Measurements from ENCODE around the gene LHPP.

The LHPP gene

GRCh38 chr10:124496150-124496549 lies 34.5 kb downstream of the LHPP start:
- Histone ChIP-seq H3K18ac (ENCODE audit: low read length) (no peak overlapping the region), H3K27ac (ENCODE audit: low read depth, low read length) (no peak overlapping the region), H2AK5ac (ENCODE audit: low read length) (no peak overlapping the region), H3K4ac (ENCODE audit: low read depth, low read length) (no peak overlapping the region), H3K27me3 (ENCODE audit: insufficient read depth, low read length, poor library complexity) (no peaks in the 10 kb centered on the region), H2BK120ac (ENCODE audit: low read depth, low read length) (no peak overlapping the region), H3K9ac (ENCODE audit: low read length) (no peak overlapping the region), H3K56ac (ENCODE audit: low read length) (no peak overlapping the region), H3K4me1 (ENCODE audit: control insufficient read depth, low read depth, low read length) (no peaks in the 10 kb centered on the region), H3K4me2 (ENCODE audit: low read length) (no peak overlapping the region), H3K36me3 (ENCODE audit: control insufficient read depth, insufficient read depth, low read length) (peaks cover 4% of the 10 kb centered on the region), H3K4me3 (ENCODE audit: low read length) (no peak overlapping the region), H2BK15ac (replicated peaks; ENCODE audit: low read depth) (no peak overlapping the region), H2BK5ac (ENCODE audit: low read length) (no peak overlapping the region), H4K8ac (ENCODE audit: low read depth, low read length) (no peak overlapping the region), H4K5ac (ENCODE audit: low read length) (no peak overlapping the region), H3K79me1 (ENCODE audit: low read length) (no peaks in the 10 kb centered on the region), H3K79me2 (ENCODE audit: control insufficient read depth, insufficient read depth, low read length) (no peaks in the 10 kb centered on the region), H3K23ac (ENCODE audit: low read length) (no peak overlapping the region)
- DNase-seq: peak; percentile 19
- no CpG with 5 or more reads among the region's 14 CpGs for WGBS (ENCODE audit: extremely low coverage, insufficient coverage, low lambda C conversion rate)

- no peak overlapping the region for H3K4me3 ChIP-seq (ENCODE audit: low read length)
- no CpG with 5 or more reads among the region's 24 CpGs for WGBS (ENCODE audit: extremely low coverage, insufficient coverage, low lambda C conversion rate)
- no peak overlapping the region for H2AK5ac ChIP-seq (ENCODE audit: low read length)
- no peaks in the 10 kb centered on the region for H3K79me1 ChIP-seq (ENCODE audit: low read length)
- no peak overlapping the region for H2BK120ac ChIP-seq (ENCODE audit: low read depth, low read length)
- no peak overlapping the region for H4K8ac ChIP-seq (ENCODE audit: low read depth, low read length)
- H4K5ac ChIP-seq (ENCODE audit: low read length): no peak overlapping the region
- no peak overlapping the region for H3K56ac ChIP-seq (ENCODE audit: low read length)
- H2BK15ac ChIP-seq (replicated peaks; ENCODE audit: low read depth): no peak overlapping the region
- H3K36me3 ChIP-seq (ENCODE audit: control insufficient read depth, insufficient read depth, low read length): peaks cover 4% of the 10 kb centered on the region
- H3K27ac ChIP-seq (ENCODE audit: low read depth, low read length): no peak overlapping the region
- no peak overlapping the region for H3K23ac ChIP-seq (ENCODE audit: low read length)
- H3K4ac ChIP-seq (ENCODE audit: low read depth, low read length): no peak overlapping the region
- no peaks in the 10 kb centered on the region for H3K79me2 ChIP-seq (ENCODE audit: control insufficient read depth, insufficient read depth, low read length)
- H3K27me3 ChIP-seq (ENCODE audit: insufficient read depth, low read length, poor library complexity): no peaks in the 10 kb centered on the region
- no peak overlapping the region for H3K9ac ChIP-seq (ENCODE audit: low read length)
- no peaks in the 10 kb centered on the region for H3K4me1 ChIP-seq (ENCODE audit: control insufficient read depth, low read depth, low read length)
- H2BK5ac ChIP-seq (ENCODE audit: low read length): no peak overlapping the region
- H3K4me2 ChIP-seq (ENCODE audit: low read length): no peak overlapping the region
- no peak overlapping the region for H3K18ac ChIP-seq (ENCODE audit: low read length)
- no peak for DNase-seq
Measured at GRCh38 chr10:124496620-124497019, 35.0 kb downstream of the LHPP start.

- H2BK15ac ChIP-seq (replicated peaks; ENCODE audit: low read depth): no peak overlapping the region
Measured at GRCh38 chr10:124497196-124497881, 35.7 kb downstream of the LHPP start.

GRCh38 chr10:124498056-124498455 lies 36.4 kb downstream of the LHPP start:
- Histone ChIP-seq H3K4me2 (ENCODE audit: low read length) (no peak overlapping the region), H3K9ac (ENCODE audit: low read length) (no peak overlapping the region), H4K8ac (ENCODE audit: low read depth, low read length) (no peak overlapping the region), H3K4me3 (ENCODE audit: low read length) (no peak overlapping the region), H3K27me3 (ENCODE audit: insufficient read depth, low read length, poor library complexity) (no peaks in the 10 kb centered on the region), H2AK5ac (ENCODE audit: low read length) (no peak overlapping the region), H2BK15ac (replicated peaks; ENCODE audit: low read depth) (no peak overlapping the region), H3K4me1 (ENCODE audit: control insufficient read depth, low read depth, low read length) (no peaks in the 10 kb centered on the region), H2BK120ac (ENCODE audit: low read depth, low read length) (no peak overlapping the region), H3K18ac (ENCODE audit: low read length) (no peak overlapping the region), H3K79me2 (ENCODE audit: control insufficient read depth, insufficient read depth, low read length) (no peaks in the 10 kb centered on the region), H3K36me3 (ENCODE audit: control insufficient read depth, insufficient read depth, low read length) (peaks cover 4% of the 10 kb centered on the region), H3K23ac (ENCODE audit: low read length) (no peak overlapping the region), H3K56ac (ENCODE audit: low read length) (no peak overlapping the region), H3K4ac (ENCODE audit: low read depth, low read length) (no peak overlapping the region), H4K5ac (ENCODE audit: low read length) (no peak overlapping the region), H3K79me1 (ENCODE audit: low read length) (no peaks in the 10 kb centered on the region), H3K27ac (ENCODE audit: low read depth, low read length) (no peak overlapping the region), H2BK5ac (ENCODE audit: low read length) (no peak overlapping the region)
- no CpG with 5 or more reads among the region's 8 CpGs for WGBS (ENCODE audit: extremely low coverage, insufficient coverage, low lambda C conversion rate)
- DNase-seq: no peak

More at GRCh38 chr10:124497196-124497881, 35.7 kb downstream of the LHPP start:
- no CpG with 5 or more reads among the region's 15 CpGs for WGBS (ENCODE audit: extremely low coverage, insufficient coverage, low lambda C conversion rate)
- Histone ChIP-seq H3K23ac (ENCODE audit: low read length) (no peak overlapping the region), H3K27me3 (ENCODE audit: insufficient read depth, low read length, poor library complexity) (no peaks in the 10 kb centered on the region), H3K27ac (ENCODE audit: low read depth, low read length) (no peak overlapping the region), H2AK5ac (ENCODE audit: low read length) (no peak overlapping the region), H2BK5ac (ENCODE audit: low read length) (no peak overlapping the region), H3K79me1 (ENCODE audit: low read length) (no peaks in the 10 kb centered on the region), H3K36me3 (ENCODE audit: control insufficient read depth, insufficient read depth, low read length) (peaks cover 4% of the 10 kb centered on the region), H3K9ac (ENCODE audit: low read length) (no peak overlapping the region), H4K8ac (ENCODE audit: low read depth, low read length) (no peak overlapping the region), H2BK120ac (ENCODE audit: low read depth, low read length) (no peak overlapping the region), H3K79me2 (ENCODE audit: control insufficient read depth, insufficient read depth, low read length) (no peaks in the 10 kb centered on the region), H3K56ac (ENCODE audit: low read length) (no peak overlapping the region), H3K4ac (ENCODE audit: low read depth, low read length) (no peak overlapping the region), H4K5ac (ENCODE audit: low read length) (no peak overlapping the region), H3K4me1 (ENCODE audit: control insufficient read depth, low read depth, low read length) (no peaks in the 10 kb centered on the region), H3K18ac (ENCODE audit: low read length) (no peak overlapping the region), H3K4me3 (ENCODE audit: low read length) (no peak overlapping the region), H3K4me2 (ENCODE audit: low read length) (no peak overlapping the region)
- no peak for DNase-seq

- Histone ChIP-seq H3K4ac (ENCODE audit: low read depth, low read length) (no peak overlapping the region), H2BK15ac (replicated peaks; ENCODE audit: low read depth) (no peak overlapping the region), H3K27ac (ENCODE audit: low read depth, low read length) (no peak overlapping the region), H3K79me1 (ENCODE audit: low read length) (no peaks in the 10 kb centered on the region), H2AK5ac (ENCODE audit: low read length) (no peak overlapping the region), H3K18ac (ENCODE audit: low read length) (no peak overlapping the region), H2BK120ac (ENCODE audit: low read depth, low read length) (no peak overlapping the region), H3K27me3 (ENCODE audit: insufficient read depth, low read length, poor library complexity) (no peaks in the 10 kb centered on the region), H3K79me2 (ENCODE audit: control insufficient read depth, insufficient read depth, low read length) (no peaks in the 10 kb centered on the region), H3K9ac (ENCODE audit: low read length) (no peak overlapping the region), H4K8ac (ENCODE audit: low read depth, low read length) (no peak overlapping the region), H4K5ac (ENCODE audit: low read length) (no peak overlapping the region), H2BK5ac (ENCODE audit: low read length) (no peak overlapping the region), H3K56ac (ENCODE audit: low read length) (no peak overlapping the region), H3K23ac (ENCODE audit: low read length) (no peak overlapping the region), H3K36me3 (ENCODE audit: control insufficient read depth, insufficient read depth, low read length) (peaks cover 4% of the 10 kb centered on the region), H3K4me3 (ENCODE audit: low read length) (no peak overlapping the region), H3K4me2 (ENCODE audit: low read length) (no peak overlapping the region), H3K4me1 (ENCODE audit: control insufficient read depth, low read depth, low read length) (no peaks in the 10 kb centered on the region)
- no CpG with 5 or more reads among the region's 3 CpGs for WGBS (ENCODE audit: extremely low coverage, insufficient coverage, low lambda C conversion rate)
- DNase-seq: no peak
Measured at GRCh38 chr10:124500757-124501156, 39.1 kb downstream of the LHPP start.

- no peak overlapping the region for H4K8ac ChIP-seq (ENCODE audit: low read depth, low read length)
Measured at GRCh38 chr10:124504711-124505110, 43.1 kb downstream of the LHPP start.

More at GRCh38 chr10:124504711-124505110, 43.1 kb downstream of the LHPP start:
- Histone ChIP-seq H3K18ac (ENCODE audit: low read length) (no peak overlapping the region), H3K4me2 (ENCODE audit: low read length) (no peak overlapping the region), H2BK15ac (replicated peaks; ENCODE audit: low read depth) (no peak overlapping the region), H2BK5ac (ENCODE audit: low read length) (no peak overlapping the region), H2AK5ac (ENCODE audit: low read length) (no peak overlapping the region), H3K4ac (ENCODE audit: low read depth, low read length) (no peak overlapping the region), H2BK120ac (ENCODE audit: low read depth, low read length) (no peak overlapping the region), H4K5ac (ENCODE audit: low read length) (no peak overlapping the region), H3K4me3 (ENCODE audit: low read length) (no peak overlapping the region), H3K36me3 (ENCODE audit: control insufficient read depth, insufficient read depth, low read length) (peaks cover 4% of the 10 kb centered on the region), H3K56ac (ENCODE audit: low read length) (no peak overlapping the region), H3K79me2 (ENCODE audit: control insufficient read depth, insufficient read depth, low read length) (no peaks in the 10 kb centered on the region), H3K4me1 (ENCODE audit: control insufficient read depth, low read depth, low read length) (no peaks in the 10 kb centered on the region), H3K27me3 (ENCODE audit: insufficient read depth, low read length, poor library complexity) (no peaks in the 10 kb centered on the region), H3K23ac (ENCODE audit: low read length) (no peak overlapping the region), H3K27ac (ENCODE audit: low read depth, low read length) (no peak overlapping the region), H3K79me1 (ENCODE audit: low read length) (no peaks in the 10 kb centered on the region), H3K9ac (ENCODE audit: low read length) (no peak overlapping the region)
- no CpG with 5 or more reads among the region's 11 CpGs for WGBS (ENCODE audit: extremely low coverage, insufficient coverage, low lambda C conversion rate)
- no peak for DNase-seq

Measured in mesendoderm (in vitro differentiated cells).